Measurements from ENCODE around the gene GABBR2.

DNA sequence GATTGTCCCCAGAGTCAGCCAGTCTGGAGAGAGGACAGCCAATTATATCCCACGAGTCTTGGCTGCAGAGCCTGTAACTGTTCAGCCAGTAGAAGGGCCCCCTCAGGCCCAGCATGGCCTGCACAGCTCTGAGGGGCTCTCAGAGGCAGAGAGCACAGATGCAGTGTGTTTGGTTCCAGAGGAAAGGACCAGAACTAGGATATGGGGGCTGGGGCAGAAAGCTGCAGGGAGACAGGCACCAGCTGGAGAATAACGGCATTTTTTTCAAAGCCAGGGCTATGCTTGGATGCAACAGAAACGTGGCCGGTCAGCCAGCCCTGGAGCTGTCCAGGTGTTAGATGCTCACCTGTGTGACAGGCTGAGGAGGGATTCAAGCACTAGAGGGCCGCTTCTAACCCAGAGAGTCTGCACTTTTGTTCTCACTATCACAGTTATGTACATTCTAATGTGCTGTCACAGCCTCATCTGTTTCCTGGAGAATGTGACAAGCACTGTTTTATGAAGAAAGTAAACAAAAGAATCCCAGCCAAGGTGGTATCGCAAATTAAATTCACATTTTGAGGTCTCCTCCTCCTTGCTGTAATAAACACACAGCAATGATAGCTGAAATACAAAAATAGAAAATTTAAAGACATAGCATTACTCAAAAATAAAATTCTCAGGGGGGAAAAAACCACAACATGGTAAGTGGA is 96.5 kb downstream of the GABBR2 start:
- TF ChIP-seq, protein P1, sequence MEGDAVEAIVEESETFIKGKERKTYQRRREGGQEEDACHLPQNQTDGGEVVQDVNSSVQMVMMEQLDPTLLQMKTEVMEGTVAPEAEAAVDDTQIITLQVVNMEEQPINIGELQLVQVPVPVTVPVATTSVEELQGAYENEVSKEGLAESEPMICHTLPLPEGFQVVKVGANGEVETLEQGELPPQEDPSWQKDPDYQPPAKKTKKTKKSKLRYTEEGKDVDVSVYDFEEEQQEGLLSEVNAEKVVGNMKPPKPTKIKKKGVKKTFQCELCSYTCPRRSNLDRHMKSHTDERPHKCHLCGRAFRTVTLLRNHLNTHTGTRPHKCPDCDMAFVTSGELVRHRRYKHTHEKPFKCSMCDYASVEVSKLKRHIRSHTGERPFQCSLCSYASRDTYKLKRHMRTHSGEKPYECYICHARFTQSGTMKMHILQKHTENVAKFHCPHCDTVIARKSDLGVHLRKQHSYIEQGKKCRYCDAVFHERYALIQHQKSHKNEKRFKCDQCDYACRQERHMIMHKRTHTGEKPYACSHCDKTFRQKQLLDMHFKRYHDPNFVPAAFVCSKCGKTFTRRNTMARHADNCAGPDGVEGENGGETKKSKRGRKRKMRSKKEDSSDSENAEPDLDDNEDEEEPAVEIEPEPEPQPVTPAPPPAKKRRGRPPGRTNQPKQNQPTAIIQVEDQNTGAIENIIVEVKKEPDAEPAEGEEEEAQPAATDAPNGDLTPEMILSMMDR (IDR thresholded peaks at IDR 0.05) = no peak
- TF ChIP-seq POLR2A (IDR thresholded peaks at IDR 0.05) = no peak
